NB4 (cell line): ENCODE results near the gene TACR1.

Experiments used
- DNase-seq: peaks from one replicate; pipeline ENCODE4 v3.0.0; 2010; ENCODE audit warnings: low read depth
- H3K4me3 ChIP-seq: one replicate; pipeline ENCODE4 v1.5.1; 2011; ENCODE audit warnings: mild to moderate bottlenecking, low read depth, low read length, moderate library complexity
- MYC ChIP-seq: IDR thresholded peaks from 2 replicates; pipeline ENCODE4 v1.6.1; 2011; ENCODE audit warnings: low read depth, low read length
- POLR2A ChIP-seq: IDR thresholded peaks from 2 replicates; pipeline ENCODE4 v1.6.1; 2011; ENCODE audit warnings: mild to moderate bottlenecking; ENCODE audit not compliant: insufficient read length; ENCODE audit errors: extremely low read depth
- TF ChIP-seq, protein P1 (sequence below): IDR thresholded peaks from 2 replicates; pipeline ENCODE4 v1.6.1; 2011; ENCODE audit warnings: low read depth, low read length
- TF ChIP-seq, protein P2 (sequence below): IDR thresholded peaks from one replicate; pipeline ENCODE4 v1.5.1; 2012; ENCODE audit warnings: low read depth, low read length

Gene TACR1

DNA sequence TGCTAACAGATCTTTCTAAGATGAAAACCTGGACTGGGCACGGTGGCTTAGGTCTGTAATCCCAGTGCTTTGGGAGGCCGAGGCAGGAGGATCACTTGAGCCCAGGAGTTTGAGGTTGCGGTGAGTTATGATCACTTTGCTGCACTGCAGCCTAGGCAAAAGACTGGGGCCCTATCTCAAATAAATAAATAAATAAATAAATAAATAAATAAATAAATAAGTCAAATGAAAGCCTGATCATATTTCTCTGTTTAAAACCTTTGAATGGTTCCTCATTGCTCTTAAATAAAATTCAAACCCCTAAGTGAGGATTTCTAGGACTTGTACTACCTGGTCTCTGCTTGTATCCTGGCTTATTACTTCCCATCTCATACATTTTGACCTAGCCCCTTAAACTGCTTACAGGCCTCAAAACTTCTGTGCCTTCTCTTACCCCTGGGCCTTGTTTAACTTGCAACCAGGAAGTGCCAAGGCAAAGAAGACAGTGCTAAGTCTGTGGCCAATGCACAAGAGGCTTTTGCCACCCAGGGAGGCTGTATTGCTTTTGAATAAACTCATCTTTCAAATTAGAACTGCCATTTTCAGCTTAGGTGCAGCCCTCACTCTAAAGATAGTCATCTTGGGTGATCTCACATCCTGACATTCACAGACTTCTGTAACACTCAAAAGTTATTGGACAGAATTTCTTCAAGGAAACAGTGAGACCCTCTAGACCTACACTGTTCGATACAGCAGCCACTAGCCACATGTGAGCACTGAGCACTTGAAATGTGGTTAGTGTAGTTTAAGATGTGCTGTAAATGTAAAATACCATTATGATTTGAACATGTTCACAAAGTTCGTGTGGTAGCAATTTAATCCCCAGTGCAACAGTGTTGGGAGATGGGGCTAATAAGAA lies 167.2 kb downstream of the TACR1 start:
- H3K4me3 ChIP-seq: no peak overlapping the region
- TF ChIP-seq MYC (no peak), POLR2A (no peak)
- TF ChIP-seq, protein P1, sequence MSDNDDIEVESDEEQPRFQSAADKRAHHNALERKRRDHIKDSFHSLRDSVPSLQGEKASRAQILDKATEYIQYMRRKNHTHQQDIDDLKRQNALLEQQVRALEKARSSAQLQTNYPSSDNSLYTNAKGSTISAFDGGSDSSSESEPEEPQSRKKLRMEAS: no peak
- TF ChIP-seq, protein P2, sequence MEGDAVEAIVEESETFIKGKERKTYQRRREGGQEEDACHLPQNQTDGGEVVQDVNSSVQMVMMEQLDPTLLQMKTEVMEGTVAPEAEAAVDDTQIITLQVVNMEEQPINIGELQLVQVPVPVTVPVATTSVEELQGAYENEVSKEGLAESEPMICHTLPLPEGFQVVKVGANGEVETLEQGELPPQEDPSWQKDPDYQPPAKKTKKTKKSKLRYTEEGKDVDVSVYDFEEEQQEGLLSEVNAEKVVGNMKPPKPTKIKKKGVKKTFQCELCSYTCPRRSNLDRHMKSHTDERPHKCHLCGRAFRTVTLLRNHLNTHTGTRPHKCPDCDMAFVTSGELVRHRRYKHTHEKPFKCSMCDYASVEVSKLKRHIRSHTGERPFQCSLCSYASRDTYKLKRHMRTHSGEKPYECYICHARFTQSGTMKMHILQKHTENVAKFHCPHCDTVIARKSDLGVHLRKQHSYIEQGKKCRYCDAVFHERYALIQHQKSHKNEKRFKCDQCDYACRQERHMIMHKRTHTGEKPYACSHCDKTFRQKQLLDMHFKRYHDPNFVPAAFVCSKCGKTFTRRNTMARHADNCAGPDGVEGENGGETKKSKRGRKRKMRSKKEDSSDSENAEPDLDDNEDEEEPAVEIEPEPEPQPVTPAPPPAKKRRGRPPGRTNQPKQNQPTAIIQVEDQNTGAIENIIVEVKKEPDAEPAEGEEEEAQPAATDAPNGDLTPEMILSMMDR: no peak
- DNase-seq: peak; percentile 6

DNA sequence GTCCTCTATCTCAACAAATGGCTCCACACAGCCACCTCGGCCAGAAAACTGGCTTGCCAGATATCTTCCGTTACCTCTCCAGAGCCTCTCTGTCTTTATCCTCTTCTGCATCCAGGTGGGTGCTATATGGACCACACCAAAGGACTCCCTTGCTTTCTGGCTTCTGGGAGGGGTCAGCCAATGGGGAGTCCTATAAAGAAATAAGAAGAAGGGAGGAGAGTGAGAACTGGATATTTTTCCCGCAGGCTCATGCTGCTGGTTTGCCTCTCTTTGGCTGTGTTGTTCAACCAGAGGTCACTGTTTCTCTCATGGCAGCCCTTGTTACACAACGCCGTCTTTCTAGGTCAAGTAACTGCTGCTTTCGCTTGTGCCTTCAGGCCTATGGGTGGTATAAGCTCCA lies 168.1 kb downstream of the TACR1 start:
- no peak overlapping the region for H3K4me3 ChIP-seq
- DNase-seq: no peak
- no peak for TF ChIP-seq POLR2A
- TF ChIP-seq, protein P2: no peak
- TF ChIP-seq, protein P1: no peak
- TF ChIP-seq MYC: no peak

DNA sequence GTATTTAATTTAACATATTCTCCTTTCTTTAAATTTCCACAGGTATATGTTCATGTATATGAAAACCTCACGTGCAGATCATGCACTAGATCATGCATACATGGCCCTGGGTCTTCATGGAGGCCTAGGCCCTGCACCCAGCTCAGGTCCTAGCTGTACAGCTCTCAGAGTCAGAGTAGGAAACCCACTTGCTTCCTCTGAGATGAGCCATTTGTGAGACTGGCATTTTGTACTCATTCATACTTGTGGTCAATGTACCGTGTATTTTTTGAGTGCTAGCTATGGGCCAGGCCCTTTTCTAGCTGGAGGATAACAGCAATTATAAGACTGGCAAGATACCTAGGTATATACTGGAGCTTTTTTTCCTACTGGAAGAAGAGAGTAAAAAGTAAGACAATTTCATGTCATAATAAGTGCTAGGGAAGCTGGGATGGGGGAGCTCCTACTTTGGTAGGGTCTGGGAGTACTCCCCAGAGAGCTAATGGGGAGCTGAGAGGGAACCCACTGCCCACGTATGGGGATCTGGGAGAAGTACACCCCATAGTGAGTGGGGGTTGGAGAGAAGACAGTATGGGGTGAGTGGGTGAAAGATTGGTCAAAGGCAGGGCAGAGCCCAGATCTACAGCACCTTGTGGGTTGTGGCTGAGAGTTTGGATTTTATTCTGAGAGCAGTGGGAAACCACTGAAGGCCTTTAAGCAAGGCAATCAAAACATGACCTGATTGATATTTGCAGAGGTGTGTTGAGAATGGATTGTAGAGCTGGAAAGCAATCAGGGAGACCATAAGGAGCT lies 168.9 kb downstream of the TACR1 start:
- no peak for DNase-seq
- H3K4me3 ChIP-seq: no peak overlapping the region
- TF ChIP-seq, protein P2: no peak
- TF ChIP-seq, protein P1: no peak

DNA sequence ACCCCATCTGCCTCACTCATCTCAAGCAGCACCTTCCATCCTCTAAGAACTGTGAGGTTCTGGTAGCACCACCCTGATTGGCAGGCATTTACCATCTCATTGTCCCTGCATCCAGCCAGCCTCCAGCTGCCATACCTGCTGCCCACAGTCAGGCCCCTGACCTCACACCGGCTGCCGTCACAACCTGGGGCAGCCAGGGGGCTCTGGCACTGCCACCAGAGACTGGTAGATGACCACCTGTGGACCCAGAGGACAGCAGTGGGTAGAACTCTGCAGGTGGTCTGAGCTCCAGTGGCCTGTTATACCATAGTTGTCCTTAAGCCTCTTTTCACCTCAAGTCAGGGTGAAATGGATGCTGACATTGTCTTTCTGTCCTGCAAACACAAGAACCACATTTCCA lies 171.4 kb downstream of the TACR1 start:
- TF ChIP-seq, protein P2: no peak
- TF ChIP-seq POLR2A: no peak

DNA sequence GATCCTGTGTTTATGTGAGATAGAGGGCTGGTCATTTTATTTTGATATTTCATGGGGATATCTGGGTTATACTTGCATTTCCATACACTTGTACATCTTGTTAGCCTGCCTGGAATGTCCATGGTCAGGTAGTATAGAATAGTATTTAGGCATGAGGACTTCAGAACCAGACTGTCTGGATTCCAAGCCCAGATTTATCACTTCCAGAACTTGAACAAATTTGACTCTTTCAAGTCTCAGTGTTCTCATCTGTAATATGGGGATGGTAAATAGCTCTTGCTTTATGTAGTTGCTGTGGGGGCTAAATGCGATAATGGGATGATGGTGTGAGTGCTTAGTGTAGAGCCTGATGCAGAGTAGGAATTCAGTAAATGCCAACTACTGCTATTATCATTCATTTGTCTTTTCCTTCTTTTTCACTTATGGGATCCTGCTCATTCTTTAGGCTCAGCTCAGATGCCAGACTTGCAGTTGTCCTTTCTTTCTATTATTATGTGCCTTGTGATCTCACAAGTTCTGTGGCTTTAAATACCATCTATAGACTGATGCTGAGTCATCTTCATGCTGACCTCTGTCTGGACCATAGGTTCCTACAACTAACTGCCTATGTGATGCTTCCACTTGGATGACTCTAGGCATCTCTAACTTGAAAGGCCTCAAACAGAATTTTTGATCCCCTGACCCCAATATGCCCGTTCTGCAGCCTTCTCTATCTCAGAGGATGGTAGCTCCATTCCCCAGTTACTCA lies 173.5 kb downstream of the TACR1 start:
- DNase-seq: no peak
- TF ChIP-seq, protein P2: no peak
- H3K4me3 ChIP-seq: no peak overlapping the region

More for the DNA sequence above, 171.4 kb downstream of the TACR1 start:
- no peak for DNase-seq
- H3K4me3 ChIP-seq: no peak overlapping the region
